GM10266 (cell line): ENCODE data around the gene THADA.
"Not testable (repeated sequence)": the region's sequence is repeated elsewhere in the genome, so short reads cannot be mapped to it uniquely, and the experiment has no call there.

Experiments used
- DNase-seq: peaks from one replicate; pipeline ENCODE4 v3.0.0; 2012; ENCODE audit errors: extremely low spot score
- TF ChIP-seq, protein P1 (sequence below): IDR thresholded peaks from 2 replicates; pipeline ENCODE4 v1.5.1; 2012; ENCODE audit warnings: mild to moderate bottlenecking, low read depth; ENCODE audit not compliant: control insufficient read depth, insufficient read depth; ENCODE audit errors: missing control alignments

THADA gene, protein sequence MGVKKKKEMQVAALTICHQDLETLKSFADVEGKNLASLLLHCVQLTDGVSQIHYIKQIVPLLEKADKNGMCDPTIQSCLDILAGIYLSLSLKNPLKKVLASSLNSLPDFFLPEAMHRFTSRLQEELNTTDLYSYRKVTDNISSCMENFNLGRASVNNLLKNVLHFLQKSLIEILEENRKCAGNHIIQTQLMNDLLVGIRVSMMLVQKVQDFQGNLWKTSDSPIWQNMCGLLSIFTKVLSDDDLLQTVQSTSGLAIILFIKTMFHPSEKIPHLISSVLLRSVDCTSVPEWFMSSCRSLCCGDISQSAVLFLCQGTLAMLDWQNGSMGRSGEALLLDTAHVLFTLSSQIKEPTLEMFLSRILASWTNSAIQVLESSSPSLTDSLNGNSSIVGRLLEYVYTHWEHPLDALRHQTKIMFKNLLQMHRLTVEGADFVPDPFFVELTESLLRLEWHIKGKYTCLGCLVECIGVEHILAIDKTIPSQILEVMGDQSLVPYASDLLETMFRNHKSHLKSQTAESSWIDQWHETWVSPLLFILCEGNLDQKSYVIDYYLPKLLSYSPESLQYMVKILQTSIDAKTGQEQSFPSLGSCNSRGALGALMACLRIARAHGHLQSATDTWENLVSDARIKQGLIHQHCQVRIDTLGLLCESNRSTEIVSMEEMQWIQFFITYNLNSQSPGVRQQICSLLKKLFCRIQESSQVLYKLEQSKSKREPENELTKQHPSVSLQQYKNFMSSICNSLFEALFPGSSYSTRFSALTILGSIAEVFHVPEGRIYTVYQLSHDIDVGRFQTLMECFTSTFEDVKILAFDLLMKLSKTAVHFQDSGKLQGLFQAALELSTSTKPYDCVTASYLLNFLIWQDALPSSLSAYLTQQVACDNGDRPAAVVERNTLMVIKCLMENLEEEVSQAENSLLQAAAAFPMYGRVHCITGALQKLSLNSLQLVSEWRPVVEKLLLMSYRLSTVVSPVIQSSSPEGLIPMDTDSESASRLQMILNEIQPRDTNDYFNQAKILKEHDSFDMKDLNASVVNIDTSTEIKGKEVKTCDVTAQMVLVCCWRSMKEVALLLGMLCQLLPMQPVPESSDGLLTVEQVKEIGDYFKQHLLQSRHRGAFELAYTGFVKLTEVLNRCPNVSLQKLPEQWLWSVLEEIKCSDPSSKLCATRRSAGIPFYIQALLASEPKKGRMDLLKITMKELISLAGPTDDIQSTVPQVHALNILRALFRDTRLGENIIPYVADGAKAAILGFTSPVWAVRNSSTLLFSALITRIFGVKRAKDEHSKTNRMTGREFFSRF (N-terminal part only)

DNA sequence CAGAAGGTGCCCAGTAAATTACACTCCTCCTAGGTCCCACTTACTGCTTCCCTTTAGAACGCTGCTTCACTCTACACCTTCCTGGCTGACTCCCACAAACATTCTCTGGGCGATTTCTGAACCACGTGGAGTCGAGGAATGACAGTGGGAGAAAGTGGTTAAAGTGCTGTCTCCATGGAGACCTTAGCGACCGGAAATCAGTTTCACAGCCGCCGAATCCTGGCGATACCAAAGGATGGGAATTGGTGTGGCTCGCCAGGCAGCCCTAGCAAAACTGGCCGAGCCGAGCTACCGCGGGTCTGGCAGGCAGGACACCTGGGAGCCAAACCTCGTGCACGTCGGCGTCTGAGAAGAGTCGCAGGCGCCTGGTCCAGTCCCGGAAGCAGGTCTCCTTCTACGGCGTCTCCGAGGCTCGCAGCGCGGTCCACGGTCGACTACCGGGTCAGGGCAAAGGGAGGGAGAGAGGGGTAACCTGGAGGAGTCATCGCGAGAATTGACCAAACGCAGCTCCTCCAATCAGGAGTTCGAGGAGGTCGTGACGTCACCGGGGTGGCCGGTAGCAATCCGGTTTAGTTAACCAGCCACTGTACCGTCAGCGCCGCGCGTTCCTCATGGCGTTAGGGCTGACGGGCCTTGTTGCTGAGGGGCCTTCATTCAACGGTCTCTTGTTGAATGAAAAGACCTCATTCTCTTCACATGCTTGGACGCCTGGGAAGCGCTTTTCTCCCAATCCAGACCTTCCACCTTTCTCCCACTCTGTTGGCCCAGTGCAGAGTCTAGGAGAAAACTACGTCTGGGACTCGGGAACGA, at the start of gene THADA:
Gene THADA, minus strand, starts transcription at position 436 of the 810 bp plus-strand sequence. CDS start 3,646 bp downstream, outside the sequence.
- TF ChIP-seq, protein P1, sequence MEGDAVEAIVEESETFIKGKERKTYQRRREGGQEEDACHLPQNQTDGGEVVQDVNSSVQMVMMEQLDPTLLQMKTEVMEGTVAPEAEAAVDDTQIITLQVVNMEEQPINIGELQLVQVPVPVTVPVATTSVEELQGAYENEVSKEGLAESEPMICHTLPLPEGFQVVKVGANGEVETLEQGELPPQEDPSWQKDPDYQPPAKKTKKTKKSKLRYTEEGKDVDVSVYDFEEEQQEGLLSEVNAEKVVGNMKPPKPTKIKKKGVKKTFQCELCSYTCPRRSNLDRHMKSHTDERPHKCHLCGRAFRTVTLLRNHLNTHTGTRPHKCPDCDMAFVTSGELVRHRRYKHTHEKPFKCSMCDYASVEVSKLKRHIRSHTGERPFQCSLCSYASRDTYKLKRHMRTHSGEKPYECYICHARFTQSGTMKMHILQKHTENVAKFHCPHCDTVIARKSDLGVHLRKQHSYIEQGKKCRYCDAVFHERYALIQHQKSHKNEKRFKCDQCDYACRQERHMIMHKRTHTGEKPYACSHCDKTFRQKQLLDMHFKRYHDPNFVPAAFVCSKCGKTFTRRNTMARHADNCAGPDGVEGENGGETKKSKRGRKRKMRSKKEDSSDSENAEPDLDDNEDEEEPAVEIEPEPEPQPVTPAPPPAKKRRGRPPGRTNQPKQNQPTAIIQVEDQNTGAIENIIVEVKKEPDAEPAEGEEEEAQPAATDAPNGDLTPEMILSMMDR: no peak
- peak; percentile 94 for DNase-seq

DNA sequence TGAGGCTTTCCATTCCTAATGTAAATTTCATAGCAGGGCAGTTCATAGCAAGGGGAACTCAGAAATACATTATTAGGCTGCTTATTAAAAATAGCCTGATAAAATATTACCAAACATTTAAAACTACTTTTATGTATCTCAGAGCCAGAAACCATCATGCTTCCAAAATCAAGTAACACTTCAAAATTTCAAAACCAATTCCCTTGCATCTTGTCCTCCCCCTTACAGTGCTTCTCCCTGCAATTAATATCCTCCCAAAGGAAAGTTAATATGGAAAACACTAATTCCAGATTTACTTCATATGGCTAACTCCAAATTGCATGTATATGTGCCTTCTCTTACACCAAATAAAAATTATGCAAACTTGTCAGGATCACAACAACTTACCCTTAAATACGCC, 47.8 kb upstream of the THADA start:
- TF ChIP-seq, protein P1: no peak
- DNase-seq: no peak

DNA sequence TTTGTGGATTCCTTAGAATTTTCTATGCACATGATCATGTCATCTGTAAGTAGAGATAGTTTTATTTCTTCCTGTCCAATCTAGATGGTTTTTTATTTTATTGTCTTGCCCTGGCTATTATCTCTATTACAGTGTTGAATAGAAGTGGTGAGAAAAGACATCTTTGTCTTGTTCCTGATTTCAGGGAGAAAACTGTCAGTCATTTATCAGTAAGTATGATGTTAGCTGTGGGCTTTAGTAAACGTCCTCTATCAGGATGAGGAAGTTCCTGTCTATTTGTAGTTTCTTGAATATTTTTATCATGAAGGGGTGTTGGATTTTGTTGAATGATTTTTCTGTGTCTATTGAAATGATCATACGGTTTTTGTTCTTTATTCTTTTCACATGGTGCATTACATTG, 46.5 kb upstream of the THADA start:
- TF ChIP-seq, protein P1: no peak
- no peak for DNase-seq

DNA sequence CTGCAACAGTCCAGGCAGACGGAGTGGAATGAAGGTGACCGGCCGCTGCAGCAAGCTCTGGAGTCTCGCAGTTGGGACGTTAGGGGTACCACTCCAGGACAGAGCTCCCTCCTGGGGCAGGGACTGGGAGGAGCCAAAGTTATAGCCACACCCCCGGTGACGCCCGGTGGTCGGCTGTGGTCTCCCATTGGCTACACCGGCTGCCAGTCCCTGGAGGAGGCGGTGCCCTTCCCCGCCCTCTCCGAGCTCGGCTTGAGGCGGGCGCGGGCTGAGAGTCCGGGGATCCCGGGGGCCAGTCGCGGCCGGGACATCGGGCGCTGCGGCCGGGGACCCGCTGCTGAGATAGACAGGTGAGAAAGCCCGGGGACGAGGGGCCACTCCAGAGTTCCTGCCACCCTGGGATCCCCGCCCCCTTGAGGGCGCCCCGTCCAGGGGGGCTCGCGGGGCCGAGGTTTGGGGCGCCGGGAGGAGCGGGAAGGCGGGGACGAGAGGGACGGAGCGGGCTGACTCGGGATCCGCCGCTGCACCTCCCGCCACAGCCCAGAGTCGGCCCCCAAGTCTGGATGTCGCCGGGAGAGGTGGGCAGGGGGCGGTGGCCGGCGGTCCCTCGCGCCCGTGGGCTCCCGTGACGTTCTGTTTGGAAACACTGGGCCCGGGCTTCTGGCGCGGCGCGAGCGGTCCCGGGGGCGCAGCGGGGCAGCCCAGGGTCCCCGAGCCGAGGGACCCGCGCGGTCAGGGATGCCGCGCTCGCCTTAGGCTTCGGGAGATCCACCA, 41.4 kb upstream of the THADA start, which contains the start of gene PLEKHH2:
Gene PLEKHH2, plus strand, starts transcription at position 231 of the 774 bp plus-strand sequence. CDS start 7,414 bp downstream, outside the sequence.
- DNase-seq: peak; percentile 97
- TF ChIP-seq, protein P1: no peak

DNA sequence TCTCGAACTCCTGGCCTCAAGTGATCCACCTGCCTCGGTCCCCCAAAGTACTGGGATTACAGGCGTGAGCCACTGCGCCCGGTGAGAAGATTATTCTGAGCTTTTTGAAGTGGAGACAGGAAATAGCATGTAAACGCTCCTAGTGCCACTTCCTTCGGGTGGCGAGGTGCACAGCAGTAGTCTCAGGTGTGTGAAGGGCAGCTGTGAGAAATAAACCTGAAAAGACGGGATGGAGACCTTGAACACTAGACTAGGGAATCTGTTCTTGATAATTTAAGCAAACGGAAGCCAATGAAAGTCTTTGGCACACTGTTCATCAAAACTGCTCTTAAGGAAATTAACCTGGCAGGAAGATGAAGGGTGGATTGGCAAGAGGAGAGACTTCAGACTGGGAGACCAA, 40.8 kb upstream of the THADA start:
- peak; percentile 7 for DNase-seq
- TF ChIP-seq, protein P1: no peak

DNA sequence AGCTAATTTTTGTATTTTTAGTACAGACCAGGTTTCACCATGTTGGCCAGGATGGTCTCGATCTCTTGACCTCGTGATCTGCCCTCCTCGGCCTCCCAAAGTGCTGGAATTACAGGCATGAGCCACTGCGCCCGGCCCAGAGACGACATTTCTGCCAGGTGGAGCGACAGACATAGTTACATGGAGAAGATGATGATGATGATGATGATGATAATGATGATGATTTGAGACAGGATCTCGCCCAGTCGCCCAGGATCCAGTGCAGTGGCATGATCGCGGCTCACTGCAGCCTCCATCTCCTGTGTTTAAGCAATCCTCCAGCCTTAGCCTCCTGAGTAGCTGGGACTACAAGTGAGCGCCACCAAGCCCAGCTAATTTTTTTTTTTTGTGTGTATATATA, 40.3 kb upstream of the THADA start:
- not testable (repeated sequence) for DNase-seq
